HEK293 (cell line): ENCODE data around the gene DLEC1.

ENCODE experiments used
- KLF16 ChIP-seq: fragments of 450-650 bp; formaldehyde crosslinking; IDR thresholded peaks from 2 replicates; pipeline ENCODE4 v1.5.1; 2017; ENCODE audit warnings: missing biosample characterization, missing genetic modification characterization
- SP7 ChIP-seq: fragments of 450-650 bp; formaldehyde crosslinking; IDR thresholded peaks from 2 replicates; pipeline ENCODE4 v1.5.1; 2016; ENCODE audit warnings: missing biosample characterization, missing genetic modification characterization
- ZBTB44 ChIP-seq: fragments of 450-650 bp; IDR thresholded peaks from 2 replicates; pipeline ENCODE4 v1.5.1; 2018; ENCODE audit warnings: missing biosample characterization, mild to moderate bottlenecking, missing genetic modification characterization
- ZNF274 ChIP-seq, 2 experiments: fragments of 200-500 bp in 1 of 2; fragments of 450-650 bp in 1 of 2; sonication (Bioruptor generic) in 1 of 2; formaldehyde crosslinking in 1 of 2; IDR thresholded peaks; 2 replicates each; pipeline versions ENCODE4 v1.5.1 to v1.6.1; 2014 to 2016; ENCODE audit warnings: borderline replicate concordance in 1 of 2, inconsistent platforms in 1 of 2, low read length in 1 of 2, missing biosample characterization in 1 of 2, missing genetic modification characterization in 1 of 2
- ZNF37A ChIP-seq: fragments of 450-650 bp; IDR thresholded peaks from 2 replicates; pipeline ENCODE4 v1.5.1; 2018; ENCODE audit warnings: missing biosample characterization, missing genetic modification characterization

- TF ChIP-seq ZBTB44 (tag by site-specific recombination) (no peak), SP7 (tag by site-specific recombination) (no peak), ZNF274 (IDR thresholded peaks at IDR 0.05; ENCODE audit: low read length) (no peak), ZNF274 (tag by site-specific recombination; IDR thresholded peaks at IDR 0.05; ENCODE audit: borderline replicate concordance) (no peak), ZNF37A (no peak), KLF16 (tag by site-specific recombination) (no peak)
These were observed 46.5 kb upstream of the DLEC1 start for GRCh38 chr3:37992271-37993066.
